ENCODE results near the gene TMA7B. TPM values are rescaled to one million over a fixed set of nuclear protein-coding genes. Genes with fewer than 3 reads are reported as not detected.

The TMA7B gene
- total RNA-seq, 4 donors from 2014 or later = not detected

- Histone ChIP-seq H3K36me3 (no peaks in the 10 kb centered on the region), H3K27me3 (peaks cover 0 to 60% (median 0%) of the 10 kb centered on the region in 4 donors), H3K4me1 (peaks cover 0 to 17% (median 9%) of the 10 kb centered on the region in 3 donors), H3K27ac (peak overlapping the region in 1 of 4 donors; percentile 4), H3K4me3 (no peak overlapping the region), H3K9me3 (no peaks in the 10 kb centered on the region)
- DNase-seq = no peak
- no peak for TF ChIP-seq POLR2A (IDR thresholded peaks at IDR 0.05)
- peak in 5 of 6 experiments; percentile 36 to 63 (median 54) for TF ChIP-seq CTCF (IDR thresholded peaks at IDR 0.05)
- 58 to 74% methylated on average over 7 of the region's 7 CpGs for WGBS, 2 donors
- intact Hi-C loops (cut with DNase I) = no loop called here
These were observed 27.1 kb upstream of the TMA7B start for GRCh38 chr22:39932918-39933649.

- Histone ChIP-seq H3K27me3 (peaks cover 0 to 65% (median 0%) of the 10 kb centered on the region in 4 donors), H3K4me3 (no peak overlapping the region), H3K4me1 (peaks cover 0 to 14% (median 2%) of the 10 kb centered on the region in 3 donors), H3K36me3 (no peaks in the 10 kb centered on the region), H3K27ac (peak overlapping the region in 1 of 4 donors; percentile 4), H3K9me3 (no peaks in the 10 kb centered on the region)
- WGBS, 2 donors = 69 to 90% methylated on average over 7 to 8 of the region's 8 CpGs
- no peak for DNase-seq
- TF ChIP-seq POLR2A (IDR thresholded peaks at IDR 0.05) = no peak
- TF ChIP-seq CTCF (IDR thresholded peaks at IDR 0.05) = no peak
- intact Hi-C loops (cut with DNase I) = no loop called here
These were observed 26.5 kb upstream of the TMA7B start for GRCh38 chr22:39933741-39934140.

- 61 to 67% methylated on average over 4 of the region's 4 CpGs for WGBS, 2 donors
These were observed 25.1 kb upstream of the TMA7B start for GRCh38 chr22:39935116-39935515.

GRCh38 chr22:39935612-39936011 lies 24.6 kb upstream of the TMA7B start:
- DNase-seq = no peak
- WGBS, 2 donors = 67 to 68% methylated on average over 6 of the region's 6 CpGs
- no peaks in the 10 kb centered on the region for H3K9me3 ChIP-seq
- intact Hi-C loops (cut with DNase I) = no loop called here
- H3K27me3 ChIP-seq = peaks cover 0 to 66% (median 0%) of the 10 kb centered on the region in 4 donors
- no peak overlapping the region for H3K4me3 ChIP-seq
- TF ChIP-seq CTCF (IDR thresholded peaks at IDR 0.05) (no peak), POLR2A (IDR thresholded peaks at IDR 0.05) (no peak)
- H3K36me3 ChIP-seq = no peaks in the 10 kb centered on the region
- no peak overlapping the region for H3K27ac ChIP-seq
- peaks cover 0 to 6% (median 0%) of the 10 kb centered on the region in 3 donors for H3K4me1 ChIP-seq

More at GRCh38 chr22:39935116-39935515, 25.1 kb upstream of the TMA7B start:
- Histone ChIP-seq H3K4me3 (no peak overlapping the region), H3K4me1 (peaks cover 0 to 6% (median 0%) of the 10 kb centered on the region in 3 donors), H3K27me3 (peaks cover 0 to 66% (median 0%) of the 10 kb centered on the region in 4 donors), H3K9me3 (no peaks in the 10 kb centered on the region), H3K27ac (no peak overlapping the region), H3K36me3 (no peaks in the 10 kb centered on the region)
- no peak for DNase-seq
- TF ChIP-seq POLR2A (IDR thresholded peaks at IDR 0.05) (no peak), CTCF (IDR thresholded peaks at IDR 0.05) (no peak)
- intact Hi-C loops (cut with DNase I) = no loop called here

GRCh38 chr22:39936523-39937145 lies 23.6 kb upstream of the TMA7B start:
- Histone ChIP-seq H3K27me3 (peaks cover 0 to 63% (median 0%) of the 10 kb centered on the region in 4 donors), H3K27ac (no peak overlapping the region), H3K9me3 (no peaks in the 10 kb centered on the region), H3K4me1 (peaks cover 0 to 6% (median 0%) of the 10 kb centered on the region in 3 donors), H3K36me3 (no peaks in the 10 kb centered on the region), H3K4me3 (no peak overlapping the region)
- DNase-seq = no peak
- TF ChIP-seq POLR2A (IDR thresholded peaks at IDR 0.05) (no peak), CTCF (IDR thresholded peaks at IDR 0.05) (no peak)
- 59 to 79% methylated on average over 6 of the region's 6 CpGs for WGBS, 2 donors
- intact Hi-C loops (cut with DNase I) = no loop called here

All from esophagus squamous epithelium (tissue), 5 donors.